OCI-LY1 (cell line): Measurements from ENCODE around the gene SYNDIG1.

Experiments used
- CTCF ChIP-seq: fragments of 200-600 bp; sonication (generic), shearing (Covaris generic); IDR thresholded peaks from 2 replicates; pipeline ENCODE4 v1.5.1; 2017; ENCODE audit warnings: mild to moderate bottlenecking, antibody characterized with exemption, low read length, moderate library complexity, mixed read lengths
- EZH2 ChIP-seq: fragments of 200-600 bp; sonication (generic), shearing (Covaris generic); IDR thresholded peaks from 2 replicates; pipeline ENCODE4 v1.8.0; 2017; ENCODE audit warnings: borderline replicate concordance, mixed run types, mild to moderate bottlenecking, antibody characterized with exemption, low read length, moderate library complexity, mixed read lengths

- TF ChIP-seq CTCF, result no peak
- TF ChIP-seq EZH2, result no peak
These were observed 180.5 kb downstream of the SYNDIG1 start for GRCh38 chr20:24649787-24650490.
